Measurements from ENCODE around the gene TET1. TPM values are rescaled to one million over a fixed set of nuclear protein-coding genes. Genes with fewer than 3 reads are reported as not detected.

Gene TET1
- total RNA-seq, 1 experiment from 2014 or later, result 1.2 TPM

GRCh38 chr10:68601501-68602265 is 41.5 kb downstream of the TET1 start:
- CTCF ChIA-PET, result interaction anchor here (1.3 kb wide), 1 partner anchor 13 kb away, joined by 5 read pairs; no protein-coding TSS in a partner anchor
- intact Hi-C loops (cut with micrococcal nuclease; ENCODE audit: unreplicated experiment), result no loop called here
- no peak for TF ChIP-seq CTCF (IDR thresholded peaks at IDR 0.05; ENCODE audit: unreplicated experiment)
- no peaks in the 10 kb centered on the region for H3K9me3 Mint-ChIP-seq (ENCODE audit: low read depth, unreplicated experiment)
- peaks cover 24% of the 10 kb centered on the region for H3K4me1 Mint-ChIP-seq (ENCODE audit: low read depth, unreplicated experiment)
- no peak overlapping the region for H3K27ac Mint-ChIP-seq (ENCODE audit: unreplicated experiment)
- no peak for DNase-seq
- no peaks in the 10 kb centered on the region for H3K27me3 Mint-ChIP-seq (ENCODE audit: unreplicated experiment)
- peaks cover 14% of the 10 kb centered on the region for H3K36me3 Mint-ChIP-seq (ENCODE audit: insufficient read depth, unreplicated experiment)
- no peak overlapping the region for H3K4me3 Mint-ChIP-seq (ENCODE audit: low read depth, unreplicated experiment)
- BruUV-seq (replicated peaks), result TSS peak; percentile 30

- TF ChIP-seq CTCF (IDR thresholded peaks at IDR 0.05; ENCODE audit: unreplicated experiment), result no peak
- intact Hi-C loops (cut with micrococcal nuclease; ENCODE audit: unreplicated experiment), result no loop called here
- no peak overlapping the region for H3K27ac Mint-ChIP-seq (ENCODE audit: unreplicated experiment)
- H3K27me3 Mint-ChIP-seq (ENCODE audit: unreplicated experiment), result no peaks in the 10 kb centered on the region
- no peaks in the 10 kb centered on the region for H3K9me3 Mint-ChIP-seq (ENCODE audit: low read depth, unreplicated experiment)
- BruUV-seq (replicated peaks), result no TSS peak
- CTCF ChIA-PET, result interaction anchor here (1.3 kb wide), 1 partner anchor 12 kb away, joined by 5 read pairs; no protein-coding TSS in a partner anchor
- H3K36me3 Mint-ChIP-seq (ENCODE audit: insufficient read depth, unreplicated experiment), result peaks cover 14% of the 10 kb centered on the region
- H3K4me1 Mint-ChIP-seq (ENCODE audit: low read depth, unreplicated experiment), result peaks cover 24% of the 10 kb centered on the region
- no peak for DNase-seq
- no peak overlapping the region for H3K4me3 Mint-ChIP-seq (ENCODE audit: low read depth, unreplicated experiment)
Observed at GRCh38 chr10:68602434-68602833, 42.3 kb downstream of the TET1 start.

GRCh38 chr10:68603766-68604165 is 43.6 kb downstream of the TET1 start:
- peaks cover 14% of the 10 kb centered on the region for H3K36me3 Mint-ChIP-seq (ENCODE audit: insufficient read depth, unreplicated experiment)

GRCh38 chr10:68604441-68604840 is 44.3 kb downstream of the TET1 start:
- Mint-ChIP-seq H3K27me3 (ENCODE audit: unreplicated experiment) (no peaks in the 10 kb centered on the region), H3K9me3 (ENCODE audit: low read depth, unreplicated experiment) (no peaks in the 10 kb centered on the region), H3K27ac (ENCODE audit: unreplicated experiment) (no peak overlapping the region), H3K36me3 (ENCODE audit: insufficient read depth, unreplicated experiment) (peaks cover 11% of the 10 kb centered on the region), H3K4me1 (ENCODE audit: low read depth, unreplicated experiment) (peaks cover 20% of the 10 kb centered on the region), H3K4me3 (ENCODE audit: low read depth, unreplicated experiment) (no peak overlapping the region)
- BruUV-seq (replicated peaks), result no TSS peak
- CTCF ChIA-PET, result no interaction called here
- intact Hi-C loops (cut with micrococcal nuclease; ENCODE audit: unreplicated experiment), result no loop called here
- no peak for TF ChIP-seq CTCF (IDR thresholded peaks at IDR 0.05; ENCODE audit: unreplicated experiment)
- no peak for DNase-seq

More at GRCh38 chr10:68603766-68604165, 43.6 kb downstream of the TET1 start:
- Mint-ChIP-seq H3K27me3 (ENCODE audit: unreplicated experiment) (no peaks in the 10 kb centered on the region), H3K4me3 (ENCODE audit: low read depth, unreplicated experiment) (no peak overlapping the region), H3K9me3 (ENCODE audit: low read depth, unreplicated experiment) (no peaks in the 10 kb centered on the region), H3K27ac (ENCODE audit: unreplicated experiment) (no peak overlapping the region), H3K4me1 (ENCODE audit: low read depth, unreplicated experiment) (peaks cover 24% of the 10 kb centered on the region)
- DNase-seq, result no peak
- TF ChIP-seq CTCF (IDR thresholded peaks at IDR 0.05; ENCODE audit: unreplicated experiment), result no peak
- intact Hi-C loops (cut with micrococcal nuclease; ENCODE audit: unreplicated experiment), result no loop called here
- no TSS peak for BruUV-seq (replicated peaks)
- CTCF ChIA-PET, result no interaction called here
